RWPE1 (cell line): ENCODE data around the gene CNPY3.

Source experiments
- CTCF ChIA-PET: fragments of 350-600 bp; sonication (Branson Sonifier 250); formaldehyde crosslinking; extraction: SDS; loops from one replicate; lab custom pipeline; 2021; lab: Yijun Ruan, JAX
- POLR2A ChIA-PET: fragments of 400-600 bp; formaldehyde crosslinking; extraction: SDS; loops from one replicate; lab custom pipeline; 2020; ENCODE audit warnings: antibody characterized with exemption; ENCODE audit not compliant: low non-redundant PET; lab: Yijun Ruan, JAX
- DNase-seq: peaks from one replicate; pipeline ENCODE4 v3.0.0; 2012; ENCODE audit warnings: low spot score
- H3K27ac ChIP-seq: fragments of 450-650 bp; 2 replicates; pipeline ENCODE4 v1.5.1; 2017
- CTCF ChIP-seq: fragments of 450-650 bp; conservative IDR thresholded peaks from 2 replicates; pipeline ENCODE4 v1.5.1; 2017; ENCODE audit warnings: low read depth, mild to moderate bottlenecking

Gene CNPY3

GRCh38 chr6:42963179-42963854 is 34.0 kb downstream of the CNPY3 start:
- POLR2A ChIA-PET: interaction anchor here (0.6 kb wide), 1 partner anchor 33 kb away, joined by 4 read pairs; no protein-coding TSS in a partner anchor
- DNase-seq: no peak
- CTCF ChIA-PET: no interaction called here
- no peak for TF ChIP-seq CTCF
- peak overlapping the region; percentile 11; the same call in 1 of the 2 replicates for H3K27ac ChIP-seq

GRCh38 chr6:42963855-42964605 is 34.8 kb downstream of the CNPY3 start:
- CTCF ChIA-PET: interaction anchor here (0.5 to 0.6 kb wide), 3 partner anchors 16 to 133 kb away, joined by 3 to 5 read pairs (median 5); no protein-coding TSS in a partner anchor
- POLR2A ChIA-PET: no interaction called here
- no peak for DNase-seq
- TF ChIP-seq CTCF: no peak; the same call in 1 of the 2 replicates
- H3K27ac ChIP-seq: peak overlapping the region; percentile 11; the same call in 1 of the 2 replicates

- POLR2A ChIA-PET: no interaction called here
- H3K27ac ChIP-seq: no peak overlapping the region
- no peak for TF ChIP-seq CTCF
- DNase-seq: no peak
- CTCF ChIA-PET: no interaction called here
Observed at GRCh38 chr6:42966571-42966970, 37.3 kb downstream of the CNPY3 start.

- POLR2A ChIA-PET: no interaction called here
- CTCF ChIA-PET: no interaction called here
- no peak overlapping the region for H3K27ac ChIP-seq
- DNase-seq: no peak
- no peak for TF ChIP-seq CTCF
Observed at GRCh38 chr6:42967228-42967627, 37.9 kb downstream of the CNPY3 start.

GRCh38 chr6:42968126-42968701 is 38.9 kb downstream of the CNPY3 start:
- TF ChIP-seq CTCF: no peak
- H3K27ac ChIP-seq: no peak overlapping the region
- DNase-seq: no peak
- ChIA-PET CTCF (no interaction called here), POLR2A (no interaction called here)

GRCh38 chr6:42968783-42969182 is 39.5 kb downstream of the CNPY3 start:
- DNase-seq: no peak
- ChIA-PET CTCF (interaction anchor here (0.6 kb wide), 1 partner anchor 201 kb away, joined by 6 read pairs; no protein-coding TSS in a partner anchor), POLR2A (no interaction called here)
- H3K27ac ChIP-seq: no peak overlapping the region
- TF ChIP-seq CTCF: no peak
